Lung (tissue), 12 donors: ENCODE measurements around the gene PTTG1IP. TPM values are rescaled to one million over a fixed set of nuclear protein-coding genes. Genes with fewer than 3 reads are reported as not detected.

ENCODE experiments used
- ATAC-seq: fragments of 200-7000 bp; cut with Tn5 transposase; one replicate; pipeline ENCODE4 v1.9.1; 2020; ENCODE audit warnings: moderate number of reproducible peaks; ENCODE audit not compliant: insufficient read depth, low FRiP score
- DNase-seq, 3 donors: peaks; one replicate each; pipeline ENCODE4 v3.0.0-alpha.2; 2013 to 2017
- H3K27ac ChIP-seq, 2 donors: one replicate each; pipeline ENCODE4 v1.5.1; 2013; ENCODE audit warnings: mild to moderate bottlenecking in 2 of 2, moderate library complexity in 2 of 2, control low read depth in 1 of 2, inconsistent platforms in 1 of 2, low read depth in 1 of 2, low read length in 1 of 2
- H3K27me3 ChIP-seq, 3 donors: one replicate each; pipeline ENCODE4 v1.5.1; 2013; ENCODE audit warnings: low read length in 2 of 3; ENCODE audit not compliant: control insufficient read depth in 3 of 3, insufficient read depth in 3 of 3
- H3K36me3 ChIP-seq, 4 donors: one replicate each; pipeline ENCODE4 v1.5.1; 2013; ENCODE audit warnings: low read length in 4 of 4, mild to moderate bottlenecking in 1 of 4, moderate library complexity in 1 of 4; ENCODE audit not compliant: control insufficient read depth in 4 of 4, insufficient read depth in 4 of 4
- H3K4me1 ChIP-seq, 5 donors: one replicate each; pipeline ENCODE4 v1.5.1; 2013; ENCODE audit warnings: low read length in 5 of 5, mild to moderate bottlenecking in 2 of 5, moderate library complexity in 1 of 5; ENCODE audit not compliant: control insufficient read depth in 5 of 5, insufficient read depth in 5 of 5
- H3K4me3 ChIP-seq: one replicate; pipeline ENCODE4 v1.5.1; 2013; ENCODE audit warnings: mild to moderate bottlenecking, control low read depth, moderate library complexity
- H3K9ac ChIP-seq, 2 donors: one replicate each; pipeline ENCODE4 v1.5.1; 2013; ENCODE audit warnings: low read length in 2 of 2, control low read depth in 1 of 2; ENCODE audit not compliant: insufficient read depth in 1 of 2
- H3K9me3 ChIP-seq, 4 donors: one replicate each; pipeline ENCODE4 v1.5.1; 2013; ENCODE audit warnings: low read length in 3 of 4, mild to moderate bottlenecking in 1 of 4, moderate library complexity in 1 of 4; ENCODE audit not compliant: control insufficient read depth in 4 of 4, insufficient read depth in 3 of 4
- CTCF ChIP-seq: IDR thresholded peaks from 2 replicates; pipeline ENCODE4 v1.5.1; 2012; ENCODE audit warnings: mild to moderate bottlenecking; ENCODE audit errors: control extremely low read depth, extremely low read depth
- WGBS, 2 donors: extraction: QIAGEN DNeasy Blood & Tissue Kit; methylation state at CpG; one replicate each; pipeline ENCODE4 v1.1.7; 2013; 5-methylcytosine and 5-hydroxymethylcytosine counted together
- polyA plus RNA-seq, 2 donors: library from polyadenylated mRNA; stranded (reverse); fragments of 200-250 nt; gene quantifications; one replicate each; pipeline ENCODE4 v1.2.1, GENCODE V29; 2013
- total RNA-seq, 2 donors: library from RNA; depleted of rRNA in 1 of 2; stranded (reverse); fragments of >200 nt in 1 of 2; gene quantifications; one replicate each; pipeline ENCODE4 v1.2.1, GENCODE V29; 2014 to 2021
- donor health status: control.
- donor health status: control.
- donor health status: Bipolar disorder and iron deficiency.
- donor health status: healthy.
- donor health status: DM: yes; HTN: yes; CAD: no.

Gene PTTG1IP
- total and polyA plus RNA-seq, 4 donors = 139 to 247 (median 226) TPM

GRCh38 chr21:44887126-44887806, 13.8 kb upstream of the PTTG1IP start:
- Histone ChIP-seq H3K9ac (no peak overlapping the region), H3K36me3 (peaks cover 0 to 15% (median 0%) of the 10 kb centered on the region in 4 donors), H3K4me3 (no peak overlapping the region), H3K4me1 (peaks cover 0 to 2% (median 0%) of the 10 kb centered on the region in 5 donors), H3K27ac (no peak overlapping the region), H3K9me3 (no peaks in the 10 kb centered on the region), H3K27me3 (peaks cover 0 to 8% (median 0%) of the 10 kb centered on the region in 3 donors)
- WGBS, 2 donors = 83 to 93% methylated on average over 11 of the region's 11 CpGs
- DNase-seq (no peak), ATAC-seq (no peak)
- TF ChIP-seq CTCF = no peak

- no peak for DNase-seq
- H3K4me3 ChIP-seq = no peak overlapping the region
These were observed 12.9 kb upstream of the PTTG1IP start for GRCh38 chr21:44886113-44887075.

GRCh38 chr21:44885615-44886014, 12.1 kb upstream of the PTTG1IP start:
- TF ChIP-seq CTCF = no peak
- DNase-seq (no peak), ATAC-seq (no peak)
- Histone ChIP-seq H3K4me3 (no peak overlapping the region), H3K27ac (no peak overlapping the region), H3K9me3 (no peaks in the 10 kb centered on the region), H3K9ac (no peak overlapping the region), H3K27me3 (no peaks in the 10 kb centered on the region), H3K4me1 (peaks cover 0 to 11% (median 0%) of the 10 kb centered on the region in 5 donors), H3K36me3 (peaks cover 0 to 11% (median 0%) of the 10 kb centered on the region in 4 donors)
- WGBS, 2 donors = 80 to 88% methylated on average over 11 of the region's 11 CpGs

More at GRCh38 chr21:44886113-44887075, 12.9 kb upstream of the PTTG1IP start:
- Histone ChIP-seq H3K27me3 (peaks cover 0 to under 1% (median 0%) of the 10 kb centered on the region in 3 donors), H3K36me3 (peaks cover 0 to 13% (median 0%) of the 10 kb centered on the region in 4 donors), H3K27ac (no peak overlapping the region), H3K4me1 (peaks cover 0 to 10% (median 0%) of the 10 kb centered on the region in 5 donors), H3K9me3 (no peaks in the 10 kb centered on the region), H3K9ac (no peak overlapping the region)
- 92 to 93% methylated on average over 44 of the region's 44 CpGs for WGBS, 2 donors
- no peak for ATAC-seq
- TF ChIP-seq CTCF = no peak
